GM18505 (cell line): ENCODE measurements around the gene CHMP4B.
A peak's percentile ranks its signal among the peaks of the same experiment; 100 is the strongest.

ENCODE experiments used
- ATAC-seq: cut with Tn5 transposase; IDR thresholded peaks from one replicate; pipeline ENCODE4 v1.9.1; 2021; ENCODE audit not compliant: unreplicated experiment
- POLR2A ChIP-seq: IDR thresholded peaks from 4 replicates; pipeline ENCODE4 v1.6.1; 2011; ENCODE audit warnings: borderline replicate concordance; ENCODE audit not compliant: insufficient read depth, insufficient read length; ENCODE audit errors: extremely low read depth

Gene CHMP4B, protein sequence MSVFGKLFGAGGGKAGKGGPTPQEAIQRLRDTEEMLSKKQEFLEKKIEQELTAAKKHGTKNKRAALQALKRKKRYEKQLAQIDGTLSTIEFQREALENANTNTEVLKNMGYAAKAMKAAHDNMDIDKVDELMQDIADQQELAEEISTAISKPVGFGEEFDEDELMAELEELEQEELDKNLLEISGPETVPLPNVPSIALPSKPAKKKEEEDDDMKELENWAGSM

GRCh38 chr20:33810885-33811775, at the start of gene CHMP4B:
Gene CHMP4B, plus strand, starts transcription at chr20:33811348. Its CDS starts 121 bp downstream, at chr20:33811469.
- peak; percentile 65 for TF ChIP-seq POLR2A
- ATAC-seq, result peak; percentile 94

GRCh38 chr20:33761698-33762250, 49.4 kb upstream of the CHMP4B start:
- TF ChIP-seq POLR2A, result no peak
- no peak for ATAC-seq

DNA sequence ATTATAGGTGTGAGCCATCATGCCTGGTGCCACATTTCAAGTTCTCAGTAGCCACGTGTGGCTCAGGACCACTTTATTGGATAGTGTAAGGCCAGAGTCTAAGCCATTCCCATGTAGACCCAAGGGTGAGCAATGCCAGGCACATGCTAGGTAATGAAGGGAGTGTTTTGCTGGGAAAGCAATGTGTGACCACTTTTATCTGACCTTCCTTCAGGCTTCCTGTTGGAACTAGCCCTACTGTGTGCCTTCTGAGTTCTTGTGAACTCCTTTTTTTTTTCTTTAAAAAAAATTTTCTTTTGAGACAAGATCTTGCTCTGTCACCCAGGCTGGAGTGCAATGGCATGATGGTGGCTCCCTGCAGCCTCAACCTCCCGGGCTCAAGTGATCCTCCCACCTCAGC, 46.0 kb upstream of the CHMP4B start:
- no peak for TF ChIP-seq POLR2A
- no peak for ATAC-seq

DNA sequence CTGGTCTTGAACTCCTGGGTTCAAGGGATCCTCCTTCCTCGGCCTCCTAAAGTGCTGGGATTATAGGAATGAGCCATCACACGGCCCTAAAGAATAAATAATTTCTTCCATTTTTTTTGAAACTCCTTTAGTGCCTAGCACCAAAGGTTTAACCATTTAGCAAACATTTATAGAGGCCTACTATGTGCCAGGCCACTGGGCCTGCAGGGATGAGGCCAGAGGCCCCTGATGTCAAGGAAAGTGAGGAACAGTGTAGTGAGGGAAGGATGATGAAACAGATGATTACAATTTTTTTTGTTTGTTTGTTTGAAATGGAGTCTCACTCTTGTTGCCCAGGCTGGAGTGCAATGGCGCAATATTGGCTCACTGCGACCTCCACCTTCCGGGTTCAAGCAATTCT, 45.6 kb upstream of the CHMP4B start:
- TF ChIP-seq POLR2A, result no peak
- ATAC-seq, result no peak

DNA sequence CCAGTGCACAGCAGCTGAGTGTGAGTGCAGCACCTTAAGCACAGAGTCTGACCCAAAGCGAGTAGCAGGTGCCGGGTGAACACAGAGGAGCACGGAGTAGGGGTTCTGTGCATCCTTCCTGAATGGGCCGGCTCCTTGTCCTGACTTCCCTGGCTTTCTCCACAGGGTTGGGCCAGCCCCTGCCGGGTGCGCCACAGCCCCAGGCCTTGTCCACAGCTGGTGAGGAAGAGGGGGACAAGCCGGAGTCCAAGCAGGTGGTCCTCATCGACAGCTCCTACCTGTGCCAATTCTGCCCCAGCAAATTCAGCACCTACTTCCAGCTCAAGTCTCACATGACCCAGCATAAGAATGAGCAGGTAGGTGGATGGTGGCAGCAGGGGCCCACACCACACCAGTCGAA, 44.5 kb upstream of the CHMP4B start:
- TF ChIP-seq POLR2A, result no peak
- ATAC-seq, result no peak

- no peak for ATAC-seq
- no peak for TF ChIP-seq POLR2A
Observed at GRCh38 chr20:33767777-33768138, 43.4 kb upstream of the CHMP4B start.

- TF ChIP-seq POLR2A, result no peak
- no peak for ATAC-seq
Observed at GRCh38 chr20:33769043-33769442, 42.1 kb upstream of the CHMP4B start.

GRCh38 chr20:33770005-33770404, 41.1 kb upstream of the CHMP4B start:
- TF ChIP-seq POLR2A, result no peak
- ATAC-seq, result no peak

GRCh38 chr20:33771938-33772337, 39.2 kb upstream of the CHMP4B start:
- TF ChIP-seq POLR2A, result no peak
- no peak for ATAC-seq

- no peak for ATAC-seq
- TF ChIP-seq POLR2A, result no peak
Observed at GRCh38 chr20:33772439-33772838, 38.7 kb upstream of the CHMP4B start.

DNA sequence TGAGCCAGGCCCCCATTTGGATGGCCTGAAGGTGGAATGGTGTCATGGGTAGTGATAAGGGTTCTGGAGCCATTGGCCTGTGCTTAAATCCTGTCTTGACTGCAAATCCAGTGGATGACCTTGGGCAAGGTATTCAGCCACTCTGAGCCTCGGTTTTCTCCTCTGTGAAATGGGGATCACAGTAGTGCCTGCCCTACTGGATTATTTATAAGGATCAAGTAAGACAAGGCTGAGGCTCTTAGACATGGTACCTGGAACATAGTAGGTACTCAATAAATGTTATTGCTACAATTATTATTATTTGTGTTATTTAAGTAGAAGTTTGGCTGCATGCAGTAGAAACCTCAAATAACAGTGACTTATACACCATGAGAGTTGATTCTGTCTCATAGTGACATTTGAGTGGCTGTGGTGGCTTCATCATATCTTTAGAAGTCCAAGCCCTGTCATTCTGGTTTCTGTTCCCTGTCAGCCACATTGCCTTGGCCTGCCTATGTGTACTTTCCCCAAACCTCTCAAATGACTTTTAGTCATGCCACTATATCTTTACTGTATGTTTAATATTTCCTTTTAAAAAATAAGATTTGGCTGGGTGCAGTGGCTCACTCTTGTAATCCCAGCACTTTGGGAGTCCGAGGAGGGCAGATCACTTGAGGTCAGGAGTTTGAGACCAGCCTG, 37.6 kb upstream of the CHMP4B start:
- TF ChIP-seq POLR2A, result no peak
- peak; percentile 43 for ATAC-seq

DNA sequence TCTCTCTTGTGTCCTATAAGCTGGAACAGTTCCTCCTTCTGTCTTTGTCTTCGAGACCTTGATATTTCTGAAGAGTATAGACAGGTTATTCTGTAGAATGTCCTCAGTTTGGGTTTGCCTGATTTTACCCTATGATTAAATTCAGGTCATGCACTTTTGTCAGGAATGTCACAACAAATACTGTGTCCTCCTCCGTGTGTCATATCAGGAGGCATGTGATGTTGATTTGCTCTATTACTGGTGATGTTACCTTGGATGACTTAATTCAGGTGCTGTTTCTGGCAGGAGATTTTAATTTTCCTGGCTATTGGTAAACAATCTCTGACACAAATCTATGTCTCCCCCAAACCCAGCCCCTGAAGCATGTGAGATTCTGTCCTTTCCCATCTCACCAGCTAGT, 33.3 kb upstream of the CHMP4B start:
- TF ChIP-seq POLR2A, result no peak
- ATAC-seq, result no peak

- no peak for ATAC-seq
- TF ChIP-seq POLR2A, result no peak
Observed at GRCh38 chr20:33781133-33781532, 30.0 kb upstream of the CHMP4B start.

GRCh38 chr20:33781945-33782344, 29.2 kb upstream of the CHMP4B start:
- no peak for ATAC-seq
- no peak for TF ChIP-seq POLR2A

DNA sequence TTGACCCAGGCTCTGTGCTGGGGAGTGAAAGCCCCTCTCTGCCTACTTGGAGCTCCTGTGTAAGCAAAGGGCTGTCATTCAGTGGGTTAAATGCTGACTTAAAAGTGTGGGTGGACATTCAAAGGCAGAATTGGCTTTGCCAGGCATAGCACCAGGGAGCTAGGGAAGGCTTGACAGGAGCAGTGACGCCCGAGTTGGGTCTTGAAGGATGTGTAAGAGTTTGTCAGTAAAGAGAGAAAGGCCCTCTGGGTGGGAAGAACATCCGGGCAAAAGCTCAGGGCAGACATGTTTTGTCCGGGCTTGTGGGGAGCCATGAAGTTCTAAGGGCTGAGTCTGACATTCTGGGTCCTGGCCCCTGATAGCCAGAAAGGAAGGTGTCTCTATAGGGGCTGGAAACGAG, 27.9 kb upstream of the CHMP4B start:
- TF ChIP-seq POLR2A, result no peak
- ATAC-seq, result no peak
